Measurements from ENCODE around the gene NFIB. TPM values are rescaled to one million over a fixed set of nuclear protein-coding genes. Genes with fewer than 3 reads are reported as not detected.
A peak's percentile ranks its signal among the peaks of the same experiment; 100 is the strongest.

NFIB gene
- total RNA-seq, 1 experiment from 2014 or later, result 14.3 TPM

DNA sequence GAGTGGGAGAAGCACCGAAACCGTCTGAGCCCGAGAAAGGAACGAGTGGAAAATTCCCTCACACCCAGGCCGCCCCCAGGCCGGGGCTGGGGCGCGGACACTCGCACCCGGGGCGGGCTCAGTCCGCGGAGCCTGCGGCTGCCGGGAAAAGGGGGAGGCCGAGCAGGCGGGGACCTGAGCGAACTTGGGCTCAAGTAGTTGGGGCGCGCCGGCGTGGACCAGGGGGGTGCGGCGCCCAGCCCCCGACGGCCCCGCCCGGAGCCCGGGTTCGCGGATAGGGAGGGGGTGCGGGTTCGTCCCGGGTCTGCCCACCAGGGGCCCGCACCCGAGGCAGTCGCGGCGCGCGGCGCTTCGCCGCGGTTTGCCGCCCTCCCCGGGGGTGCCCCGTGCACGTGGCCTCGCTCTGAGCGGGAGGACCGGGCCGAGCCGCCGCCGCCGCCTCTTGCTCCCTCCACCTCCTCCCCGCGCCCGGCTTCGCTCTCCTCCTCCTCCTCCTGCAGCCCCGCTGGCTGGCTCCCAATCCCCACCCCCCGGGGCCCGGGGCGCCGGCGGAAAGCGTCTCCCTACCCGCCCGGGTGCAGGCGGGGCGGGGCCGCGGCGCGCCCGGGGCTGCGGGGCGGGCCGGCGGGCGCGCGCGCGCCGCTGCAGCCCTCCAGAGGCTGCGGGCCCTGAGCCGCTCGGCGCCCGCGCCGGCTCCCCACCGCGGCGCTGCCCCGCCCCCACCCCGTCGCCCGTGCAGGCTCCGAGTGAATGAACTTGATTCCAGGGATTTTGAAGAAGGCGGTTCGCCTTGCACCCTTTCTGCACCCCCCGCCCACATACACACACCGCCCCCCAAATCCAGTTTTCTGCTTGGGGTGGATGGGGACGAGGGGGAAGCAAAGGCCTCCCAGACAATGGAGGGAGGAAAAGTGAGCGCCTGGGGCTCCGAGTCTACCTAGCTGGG is 1.3 kb upstream of the NFIB start:
- Histone ChIP-seq H2AK5ac (ENCODE audit: insufficient read length, low read length) (no peak overlapping the region), H3K56ac (ENCODE audit: insufficient read length, low read depth, low read length) (no peak overlapping the region), H4K5ac (ENCODE audit: insufficient read length, low read depth, low read length) (no peak overlapping the region), H2AFZ (ENCODE audit: low read length) (no peak overlapping the region), H2BK120ac (ENCODE audit: low read depth, low read length, poor library complexity, severe bottlenecking) (no peak overlapping the region), H3K9ac (ENCODE audit: extremely low read depth, insufficient read length, low read length) (peak overlapping the region; percentile 74), H3K23ac (ENCODE audit: insufficient read length, low read depth, low read length) (no peak overlapping the region), H4K91ac (ENCODE audit: insufficient read length, low read depth, low read length) (no peak overlapping the region), H3K4ac (ENCODE audit: low read depth, low read length) (no peak overlapping the region; the same call in 1 of the 2 replicates), H3K79me1 (ENCODE audit: insufficient read depth, low read depth, low read length, poor library complexity, severe bottlenecking) (no peaks in the 10 kb centered on the region), H2BK5ac (ENCODE audit: insufficient read length, low read length) (no peak overlapping the region), H4K8ac (replicated peaks; ENCODE audit: insufficient read length, low read depth, low read length) (no peak overlapping the region), H3K4me2 (ENCODE audit: insufficient read depth, insufficient read length, low read length) (peak overlapping the region; percentile 91), H3K4me1 (ENCODE audit: insufficient read depth, low read length) (peaks cover 1% of the 10 kb centered on the region; the same call in 1 of the 2 replicates), H3K9me3 (ENCODE audit: control insufficient read depth, low read depth, low read length) (no peaks in the 10 kb centered on the region), H3K27ac (ENCODE audit: insufficient read length, low read depth, low read length) (no peak overlapping the region), H2BK12ac (ENCODE audit: insufficient read length, low read depth, low read length) (no peak overlapping the region), H3T11ph (ENCODE audit: low read length) (no peak overlapping the region), H3K18ac (ENCODE audit: insufficient read length, low read depth, low read length) (peak overlapping the region; percentile 79), H2BK15ac (ENCODE audit: low read depth, low read length) (no peak overlapping the region), H4K20me1 (ENCODE audit: control insufficient read depth, insufficient read depth, insufficient read length) (no peaks in the 10 kb centered on the region), H2BK20ac (ENCODE audit: low read depth, low read length, poor library complexity, severe bottlenecking) (no peak overlapping the region), H3K27me3 (ENCODE audit: insufficient read depth, low read length) (no peaks in the 10 kb centered on the region), H3K79me2 (ENCODE audit: insufficient read depth, low read length) (no peaks in the 10 kb centered on the region), H3K23me2 (ENCODE audit: insufficient read length, low read depth, low read length, poor library complexity, severe bottlenecking) (peaks cover 30% of the 10 kb centered on the region), H3K14ac (ENCODE audit: insufficient read depth, low read length) (peak overlapping the region; percentile 78)
- DNase-seq, result peak; percentile 65
- Mint-ChIP-seq H3K27ac (peak overlapping the region; percentile 83 to 100 (median 97); a peak in 6 of 7 replicates), H3K4me3 (peak overlapping the region; percentile 92 to 99), H3K9me3 (0 out of 5 replicates have a peak, but pooled peaks cover 0 to 2% of the 10 kb centered on the region in 2 experiments), H3K4me1 (peaks cover 48 to 56% of the 10 kb centered on the region in 2 experiments), H3K36me3 (ENCODE audit: insufficient read depth in 1 of 3, low read depth in 3 of 3) (peaks cover 0 to 1% (median 0%) of the 10 kb centered on the region in 3 experiments; a peak in 1 of 7 replicates), H3K27me3 (ENCODE audit: low read depth) (peaks cover 31% of the 10 kb centered on the region)
- TF ChIP-seq, protein P1, sequence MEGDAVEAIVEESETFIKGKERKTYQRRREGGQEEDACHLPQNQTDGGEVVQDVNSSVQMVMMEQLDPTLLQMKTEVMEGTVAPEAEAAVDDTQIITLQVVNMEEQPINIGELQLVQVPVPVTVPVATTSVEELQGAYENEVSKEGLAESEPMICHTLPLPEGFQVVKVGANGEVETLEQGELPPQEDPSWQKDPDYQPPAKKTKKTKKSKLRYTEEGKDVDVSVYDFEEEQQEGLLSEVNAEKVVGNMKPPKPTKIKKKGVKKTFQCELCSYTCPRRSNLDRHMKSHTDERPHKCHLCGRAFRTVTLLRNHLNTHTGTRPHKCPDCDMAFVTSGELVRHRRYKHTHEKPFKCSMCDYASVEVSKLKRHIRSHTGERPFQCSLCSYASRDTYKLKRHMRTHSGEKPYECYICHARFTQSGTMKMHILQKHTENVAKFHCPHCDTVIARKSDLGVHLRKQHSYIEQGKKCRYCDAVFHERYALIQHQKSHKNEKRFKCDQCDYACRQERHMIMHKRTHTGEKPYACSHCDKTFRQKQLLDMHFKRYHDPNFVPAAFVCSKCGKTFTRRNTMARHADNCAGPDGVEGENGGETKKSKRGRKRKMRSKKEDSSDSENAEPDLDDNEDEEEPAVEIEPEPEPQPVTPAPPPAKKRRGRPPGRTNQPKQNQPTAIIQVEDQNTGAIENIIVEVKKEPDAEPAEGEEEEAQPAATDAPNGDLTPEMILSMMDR (conservative IDR thresholded peaks at IDR 0.05), result no peak
- WGBS (ENCODE audit: extremely low coverage, insufficient read length, low lambda C conversion rate), result no CpG with 5 or more reads among the region's 109 CpGs

Data from H9 (cell line).